ENCODE results near the gene CAPZB.

Gene CAPZB

GRCh38 chr1:19381261-19381660, 104.1 kb downstream of the CAPZB start:
- DNase-seq, result no peak

- no peak for DNase-seq
Measured at GRCh38 chr1:19377812-19378718, 107.3 kb downstream of the CAPZB start.

GRCh38 chr1:19376428-19377372, 108.6 kb downstream of the CAPZB start:
- no peak for DNase-seq

- no peak for DNase-seq
Measured at GRCh38 chr1:19375631-19376400, 109.5 kb downstream of the CAPZB start.

GRCh38 chr1:19374926-19375325, 110.4 kb downstream of the CAPZB start:
- DNase-seq, result no peak

GRCh38 chr1:19374083-19374801, 111.1 kb downstream of the CAPZB start:
- DNase-seq, result no peak

- no peak for DNase-seq
Measured at GRCh38 chr1:19373211-19374082, 111.9 kb downstream of the CAPZB start.

- no peak for DNase-seq
Measured at GRCh38 chr1:19372602-19373001, 112.7 kb downstream of the CAPZB start.

GRCh38 chr1:19372136-19372514, 113.2 kb downstream of the CAPZB start:
- DNase-seq, result no peak

GRCh38 chr1:19371226-19372135, 113.9 kb downstream of the CAPZB start:
- no peak for DNase-seq

- DNase-seq, result no peak
Measured at GRCh38 chr1:19370453-19371170, 114.7 kb downstream of the CAPZB start.

GRCh38 chr1:19369396-19370090, 115.8 kb downstream of the CAPZB start:
- DNase-seq, result no peak

GRCh38 chr1:19368964-19369363, 116.4 kb downstream of the CAPZB start:
- no peak for DNase-seq

GRCh38 chr1:19368050-19368449, 117.3 kb downstream of the CAPZB start:
- DNase-seq, result no peak

- no peak for DNase-seq
Measured at GRCh38 chr1:19367584-19368041, 117.7 kb downstream of the CAPZB start.

- DNase-seq, result no peak
Measured at GRCh38 chr1:19366599-19367536, 118.5 kb downstream of the CAPZB start.

- DNase-seq, result no peak
Measured at GRCh38 chr1:19365721-19366120, 119.6 kb downstream of the CAPZB start.

Measured in T-helper 9 cell (primary cell).